ENCODE results near the gene ADAMTS13. TPM values are rescaled to one million over a fixed set of nuclear protein-coding genes. Genes with fewer than 3 reads are reported as not detected.

The ADAMTS13 gene
- total and polyA plus RNA-seq, 9 of the 15 experiments (the other 6 are each of a cell fraction or from before 2014, with no cell fraction given) = 0.03 to 0.20 (median 0.04) TPM; not detected in 4

DNA sequence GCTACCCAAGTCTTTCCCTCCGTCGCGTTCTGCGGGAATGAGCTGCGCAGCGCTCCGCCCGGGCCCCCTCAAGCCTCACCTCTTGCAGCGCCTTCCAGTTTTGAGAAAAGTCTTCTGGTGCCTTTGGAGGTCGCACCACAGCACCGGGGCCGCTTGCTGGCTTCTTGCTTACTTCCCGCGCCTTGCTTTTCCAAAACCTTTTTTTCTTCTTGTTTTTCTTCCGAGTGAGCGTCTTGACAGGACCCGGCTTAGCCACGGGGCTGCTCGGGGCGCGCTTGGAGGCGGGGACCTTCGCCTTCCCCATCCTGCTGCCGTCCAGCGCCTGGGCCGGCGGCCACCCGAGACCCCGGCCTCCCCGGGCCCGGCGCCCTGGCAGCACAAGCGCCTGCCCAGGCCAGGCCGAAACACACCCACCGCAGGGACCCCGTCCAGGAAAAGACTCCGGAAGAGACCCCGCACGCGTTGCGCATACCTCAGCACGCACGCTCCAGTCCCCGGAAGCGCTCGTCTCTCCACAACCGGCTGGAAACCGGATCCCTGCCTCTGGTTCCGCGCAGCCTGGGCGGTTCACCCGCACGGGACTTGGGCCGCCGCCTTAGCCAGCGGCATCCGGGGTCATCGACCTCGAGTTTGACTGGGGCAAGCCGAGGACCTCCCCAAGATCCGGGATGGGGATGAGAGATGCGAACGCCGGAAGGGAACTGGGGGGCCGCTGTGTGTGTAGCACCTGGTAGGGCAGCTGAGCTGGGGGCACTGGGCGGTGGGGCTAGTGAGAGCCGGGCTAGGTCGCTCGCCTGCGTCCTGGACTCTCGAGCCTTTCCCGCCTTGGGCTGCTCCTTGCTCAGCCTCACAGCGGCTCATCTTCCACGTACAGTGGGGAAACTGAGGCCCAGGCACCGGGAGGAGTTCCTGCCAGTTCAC is 4.4 kb upstream of the ADAMTS13 start, which contains the start of gene REXO4 (continued):
- TF ChIP-seq, protein P1, sequence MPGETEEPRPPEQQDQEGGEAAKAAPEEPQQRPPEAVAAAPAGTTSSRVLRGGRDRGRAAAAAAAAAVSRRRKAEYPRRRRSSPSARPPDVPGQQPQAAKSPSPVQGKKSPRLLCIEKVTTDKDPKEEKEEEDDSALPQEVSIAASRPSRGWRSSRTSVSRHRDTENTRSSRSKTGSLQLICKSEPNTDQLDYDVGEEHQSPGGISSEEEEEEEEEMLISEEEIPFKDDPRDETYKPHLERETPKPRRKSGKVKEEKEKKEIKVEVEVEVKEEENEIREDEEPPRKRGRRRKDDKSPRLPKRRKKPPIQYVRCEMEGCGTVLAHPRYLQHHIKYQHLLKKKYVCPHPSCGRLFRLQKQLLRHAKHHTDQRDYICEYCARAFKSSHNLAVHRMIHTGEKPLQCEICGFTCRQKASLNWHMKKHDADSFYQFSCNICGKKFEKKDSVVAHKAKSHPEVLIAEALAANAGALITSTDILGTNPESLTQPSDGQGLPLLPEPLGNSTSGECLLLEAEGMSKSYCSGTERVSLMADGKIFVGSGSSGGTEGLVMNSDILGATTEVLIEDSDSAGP (CRISPR knock-in tag; IDR thresholded peaks at IDR 0.05) = no peak
- TF ChIP-seq ZNF766 (CRISPR knock-in tag; conservative IDR thresholded peaks at IDR 0.05) (no peak), RBM22 (IDR thresholded peaks at IDR 0.05; ENCODE audit: low read depth, low read length, poor library complexity, severe bottlenecking) (peak; percentile 83), RUNX1 (IDR thresholded peaks at IDR 0.05; ENCODE audit: low read depth) (no peak), ZNF174 (CRISPR knock-in tag; IDR thresholded peaks at IDR 0.05) (no peak), ATF1 (CRISPR knock-in tag; IDR thresholded peaks at IDR 0.05) (no peak), ATF1 (tag; IDR thresholded peaks at IDR 0.05) (peak; percentile 90), ZNF324 (CRISPR knock-in tag; IDR thresholded peaks at IDR 0.05) (no peak), NONO (IDR thresholded peaks at IDR 0.05; ENCODE audit: low read depth in 2 of 2, low read length in 1 of 2) (peak in 1 of 2 experiments; percentile 75; a peak in 1 of 4 replicates), KAT7 (CRISPR knock-in tag; IDR thresholded peaks at IDR 0.05; ENCODE audit: borderline replicate concordance) (peak; percentile 39; the same call in 1 of the 2 replicates), PHTF2 (CRISPR knock-in tag; IDR thresholded peaks at IDR 0.05) (no peak), ZC3H4 (CRISPR knock-in tag; IDR thresholded peaks at IDR 0.05; ENCODE audit: borderline replicate concordance) (no peak), ZNF830 (CRISPR knock-in tag; IDR thresholded peaks at IDR 0.05) (no peak)
- TF ChIP-seq, protein P2, sequence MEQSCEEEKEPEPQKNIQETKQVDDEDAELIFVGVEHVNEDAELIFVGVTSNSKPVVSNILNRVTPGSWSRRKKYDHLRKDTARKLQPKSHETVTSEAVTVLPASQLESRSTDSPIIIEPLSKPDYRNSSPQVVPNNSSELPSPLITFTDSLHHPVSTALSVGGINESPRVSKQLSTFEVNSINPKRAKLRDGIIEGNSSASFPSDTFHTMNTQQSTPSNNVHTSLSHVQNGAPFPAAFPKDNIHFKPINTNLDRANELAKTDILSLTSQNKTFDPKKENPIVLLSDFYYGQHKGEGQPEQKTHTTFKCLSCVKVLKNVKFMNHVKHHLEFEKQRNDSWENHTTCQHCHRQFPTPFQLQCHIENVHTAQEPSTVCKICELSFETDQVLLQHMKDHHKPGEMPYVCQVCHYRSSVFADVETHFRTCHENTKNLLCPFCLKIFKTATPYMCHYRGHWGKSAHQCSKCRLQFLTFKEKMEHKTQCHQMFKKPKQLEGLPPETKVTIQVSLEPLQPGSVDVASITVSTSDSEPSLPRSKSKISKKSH (CRISPR knock-in tag; IDR thresholded peaks at IDR 0.05) = no peak
- TF ChIP-seq, protein P3, sequence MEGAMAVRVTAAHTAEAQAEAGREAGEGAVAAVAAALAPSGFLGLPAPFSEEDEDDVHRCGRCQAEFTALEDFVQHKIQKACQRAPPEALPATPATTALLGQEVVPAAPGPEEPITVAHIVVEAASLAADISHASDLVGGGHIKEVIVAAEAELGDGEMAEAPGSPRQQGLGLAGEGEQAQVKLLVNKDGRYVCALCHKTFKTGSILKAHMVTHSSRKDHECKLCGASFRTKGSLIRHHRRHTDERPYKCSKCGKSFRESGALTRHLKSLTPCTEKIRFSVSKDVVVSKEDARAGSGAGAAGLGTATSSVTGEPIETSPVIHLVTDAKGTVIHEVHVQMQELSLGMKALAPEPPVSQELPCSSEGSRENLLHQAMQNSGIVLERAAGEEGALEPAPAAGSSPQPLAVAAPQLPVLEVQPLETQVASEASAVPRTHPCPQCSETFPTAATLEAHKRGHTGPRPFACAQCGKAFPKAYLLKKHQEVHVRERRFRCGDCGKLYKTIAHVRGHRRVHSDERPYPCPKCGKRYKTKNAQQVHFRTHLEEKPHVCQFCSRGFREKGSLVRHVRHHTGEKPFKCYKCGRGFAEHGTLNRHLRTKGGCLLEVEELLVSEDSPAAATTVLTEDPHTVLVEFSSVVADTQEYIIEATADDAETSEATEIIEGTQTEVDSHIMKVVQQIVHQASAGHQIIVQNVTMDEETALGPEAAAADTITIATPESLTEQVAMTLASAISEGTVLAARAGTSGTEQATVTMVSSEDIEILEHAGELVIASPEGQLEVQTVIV (CRISPR knock-in tag; IDR thresholded peaks at IDR 0.05; ENCODE audit: borderline replicate concordance) = no peak
- TF ChIP-seq, protein P4, sequence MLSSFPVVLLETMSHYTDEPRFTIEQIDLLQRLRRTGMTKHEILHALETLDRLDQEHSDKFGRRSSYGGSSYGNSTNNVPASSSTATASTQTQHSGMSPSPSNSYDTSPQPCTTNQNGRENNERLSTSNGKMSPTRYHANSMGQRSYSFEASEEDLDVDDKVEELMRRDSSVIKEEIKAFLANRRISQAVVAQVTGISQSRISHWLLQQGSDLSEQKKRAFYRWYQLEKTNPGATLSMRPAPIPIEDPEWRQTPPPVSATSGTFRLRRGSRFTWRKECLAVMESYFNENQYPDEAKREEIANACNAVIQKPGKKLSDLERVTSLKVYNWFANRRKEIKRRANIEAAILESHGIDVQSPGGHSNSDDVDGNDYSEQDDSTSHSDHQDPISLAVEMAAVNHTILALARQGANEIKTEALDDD (IDR thresholded peaks at IDR 0.05) = no peak
